Activated CD8-positive, alpha-beta T cell treated with anti-CD3 and anti-CD28 coated beads for 36 hours (primary cell): ENCODE data around the gene SLC35B2. TPM values are rescaled to one million over a fixed set of nuclear protein-coding genes. Genes with fewer than 3 reads are reported as not detected.
A peak's percentile ranks its signal among the peaks of the same experiment; 100 is the strongest.

Source experiments
- ATAC-seq: fragments of 200-7000 bp; cut with Tn5 transposase; one replicate; pipeline ENCODE4 v1.10.0; 2021; ENCODE audit warnings: mild to moderate bottlenecking, moderate library complexity
- CTCF ChIA-PET: fragments of 350-600 bp; sonication (Branson Sonifier 250); formaldehyde crosslinking; loops from one replicate; lab custom pipeline; 2021; ENCODE audit warnings: antibody characterized with exemption; lab: Charles Lee
- POLR2A ChIA-PET: fragments of 350-600 bp; sonication (Branson Sonifier 250); formaldehyde crosslinking; loops from one replicate; lab custom pipeline; 2021; ENCODE audit warnings: antibody characterized with exemption; lab: Charles Lee
- DNase-seq: peaks from one replicate; pipeline ENCODE4 v3.0.0-alpha.2; 2020
- H3K27ac Mint-ChIP-seq: one replicate; pipeline ENCODE4 v1.8.0; 2021; ENCODE audit warnings: mild to moderate bottlenecking, mixed read lengths
- H3K27me3 Mint-ChIP-seq: one replicate; pipeline ENCODE4 v1.8.0; 2021; ENCODE audit warnings: mixed read lengths
- H3K36me3 Mint-ChIP-seq: one replicate; pipeline ENCODE4 v1.8.0; 2021; ENCODE audit warnings: low read depth, mixed read lengths
- H3K4me1 Mint-ChIP-seq: one replicate; pipeline ENCODE4 v1.8.0; 2021; ENCODE audit warnings: low read depth, mixed read lengths
- H3K4me3 Mint-ChIP-seq: one replicate; pipeline ENCODE4 v1.8.0; 2021; ENCODE audit warnings: mild to moderate bottlenecking, moderate library complexity, mixed read lengths
- H3K9me3 Mint-ChIP-seq: one replicate; pipeline ENCODE4 v1.8.0; 2021; ENCODE audit warnings: mixed read lengths
- intact Hi-C: fragments of 100-400 bp; cut with micrococcal nuclease; formaldehyde crosslinking; loops from one replicate; pipeline ENCODE4 v1.10.0; 2022
- total RNA-seq, 2 experiments: library from RNA; stranded (reverse); gene quantifications; one replicate each; pipeline ENCODE4 v1.2.3, GENCODE V29; 2021
- TF ChIP-seq, protein P1 (sequence below): fragments of 200-600 bp; IDR thresholded peaks from one replicate; pipeline ENCODE4 v1.8.0; 2022; ENCODE audit warnings: antibody characterized with exemption, mild to moderate bottlenecking

SLC35B2 gene
- total RNA-seq, 2 experiments from 2014 or later, result 15.4 to 16.7 TPM

- H3K36me3 Mint-ChIP-seq, result peaks cover 25% of the 10 kb centered on the region
- H3K4me1 Mint-ChIP-seq, result peaks cover 41% of the 10 kb centered on the region
- intact Hi-C loops, result no loop called here
- peak overlapping the region; percentile 85 for H3K27ac Mint-ChIP-seq
- POLR2A ChIA-PET, result interaction anchor here (1.0 to 7.7 kb wide), 7 partner anchors 12 to 106 kb away, joined by 3 to 131 read pairs (median 7); partner anchors contain the start of genes HSP90AB1 and SLC35B2
- TF ChIP-seq, protein P1, sequence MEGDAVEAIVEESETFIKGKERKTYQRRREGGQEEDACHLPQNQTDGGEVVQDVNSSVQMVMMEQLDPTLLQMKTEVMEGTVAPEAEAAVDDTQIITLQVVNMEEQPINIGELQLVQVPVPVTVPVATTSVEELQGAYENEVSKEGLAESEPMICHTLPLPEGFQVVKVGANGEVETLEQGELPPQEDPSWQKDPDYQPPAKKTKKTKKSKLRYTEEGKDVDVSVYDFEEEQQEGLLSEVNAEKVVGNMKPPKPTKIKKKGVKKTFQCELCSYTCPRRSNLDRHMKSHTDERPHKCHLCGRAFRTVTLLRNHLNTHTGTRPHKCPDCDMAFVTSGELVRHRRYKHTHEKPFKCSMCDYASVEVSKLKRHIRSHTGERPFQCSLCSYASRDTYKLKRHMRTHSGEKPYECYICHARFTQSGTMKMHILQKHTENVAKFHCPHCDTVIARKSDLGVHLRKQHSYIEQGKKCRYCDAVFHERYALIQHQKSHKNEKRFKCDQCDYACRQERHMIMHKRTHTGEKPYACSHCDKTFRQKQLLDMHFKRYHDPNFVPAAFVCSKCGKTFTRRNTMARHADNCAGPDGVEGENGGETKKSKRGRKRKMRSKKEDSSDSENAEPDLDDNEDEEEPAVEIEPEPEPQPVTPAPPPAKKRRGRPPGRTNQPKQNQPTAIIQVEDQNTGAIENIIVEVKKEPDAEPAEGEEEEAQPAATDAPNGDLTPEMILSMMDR, result no peak
- ATAC-seq, result peak; percentile 18
- CTCF ChIA-PET, result interaction anchor here (0.7 to 7.1 kb wide), 23 partner anchors 10 to 451 kb away, joined by 3 to 52 read pairs (median 3); partner anchors contain the start of genes AARS2 and HSP90AB1
- peak; percentile 53 for DNase-seq
- H3K9me3 Mint-ChIP-seq, result no peaks in the 10 kb centered on the region
- H3K27me3 Mint-ChIP-seq, result no peaks in the 10 kb centered on the region
- H3K4me3 Mint-ChIP-seq, result peak overlapping the region; percentile 89
These were observed 33.0 kb downstream of the SLC35B2 start for GRCh38 chr6:44224029-44224964.

DNA sequence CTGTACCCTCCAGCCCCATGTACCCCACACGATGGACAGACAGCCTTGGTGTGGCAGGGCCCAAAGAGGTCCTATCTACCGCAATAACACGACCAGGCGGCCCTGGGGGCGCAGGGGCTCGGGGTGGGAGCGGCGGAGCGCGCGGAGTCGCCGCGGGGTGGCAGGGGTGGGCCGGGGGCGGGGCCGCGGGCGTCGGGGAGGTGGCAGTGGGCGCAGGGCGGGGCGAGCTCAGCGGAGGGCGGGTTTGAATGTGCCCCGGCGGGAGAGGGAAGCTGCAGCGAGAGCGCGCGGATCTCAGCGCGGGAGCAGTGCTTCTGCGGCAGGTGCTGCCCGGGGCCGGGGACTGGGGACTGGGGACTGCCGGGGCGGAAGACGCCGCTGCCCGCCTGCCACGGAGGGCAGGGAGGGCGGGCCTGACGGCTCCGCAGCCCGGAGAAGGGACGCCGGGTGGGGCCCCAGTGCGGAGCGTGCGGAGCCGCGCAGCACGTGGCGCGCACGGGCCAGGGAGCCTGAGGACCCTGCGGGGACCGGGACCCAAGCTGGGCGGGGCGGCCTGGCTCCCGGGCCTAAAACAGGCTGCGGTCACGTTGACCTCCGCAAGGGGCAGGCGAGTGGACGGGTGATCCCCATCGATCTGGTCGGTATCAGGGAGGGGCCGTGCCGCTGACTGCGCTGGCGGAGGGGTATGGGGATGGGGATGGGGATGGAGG, 33.9 kb downstream of the SLC35B2 start, which contains the start of gene SLC29A1:
SLC29A1 (plus strand) TSS at position 277 of the 710 bp plus-strand sequence. CDS start 3,719 bp downstream, outside the sequence.
- intact Hi-C loops, result no loop called here
- CTCF ChIA-PET, result interaction anchor here (0.6 to 7.1 kb wide), 18 partner anchors 10 to 450 kb away, joined by 3 to 52 read pairs (median 4); partner anchors contain the start of genes AARS2 and HSP90AB1
- Mint-ChIP-seq H3K27ac (peak within 1 kb of the TSS; percentile 85), H3K27me3 (peaks cover 1% of the 10 kb centered on the region), H3K36me3 (peaks cover 21% of the 10 kb centered on the region), H3K9me3 (no peaks in the 10 kb centered on the region), H3K4me1 (peaks cover 47% of the 10 kb centered on the region), H3K4me3 (peak within 1 kb of the TSS; percentile 89)
- TF ChIP-seq, protein P1, result no peak
- POLR2A ChIA-PET, result interaction anchor here (0.6 to 7.7 kb wide), 6 partner anchors 12 to 1580 kb away, joined by 4 to 131 read pairs (median 16); partner anchors contain the start of genes HSP90AB1 and SLC35B2
- ATAC-seq (peak; percentile 71), DNase-seq (peak; percentile 88)

GRCh38 chr6:44222486-44223318, 34.6 kb downstream of the SLC35B2 start:
- CTCF ChIA-PET, result interaction anchor here (0.6 to 7.1 kb wide), 9 partner anchors 11 to 50 kb away, joined by 3 to 52 read pairs (median 10); partner anchors contain the start of gene HSP90AB1
- intact Hi-C loops, result no loop called here
- Mint-ChIP-seq H3K36me3 (peaks cover 21% of the 10 kb centered on the region), H3K9me3 (no peaks in the 10 kb centered on the region), H3K4me3 (peak overlapping the region; percentile 89), H3K27me3 (peaks cover 6% of the 10 kb centered on the region), H3K4me1 (peaks cover 52% of the 10 kb centered on the region), H3K27ac (peak overlapping the region; percentile 48)
- POLR2A ChIA-PET, result interaction anchor here (0.6 to 7.7 kb wide), 4 partner anchors 13 to 1579 kb away, joined by 4 to 131 read pairs (median 39); partner anchors contain the start of genes HSP90AB1 and SLC35B2
- TF ChIP-seq, protein P1, result no peak
- peak; percentile 2 for ATAC-seq
- DNase-seq, result peak; percentile 27

- peaks cover 6% of the 10 kb centered on the region for H3K27me3 Mint-ChIP-seq
- intact Hi-C loops, result no loop called here
- DNase-seq, result peak; percentile 20
These were observed 35.4 kb downstream of the SLC35B2 start for GRCh38 chr6:44221961-44222335.

More at GRCh38 chr6:44221961-44222335, 35.4 kb downstream of the SLC35B2 start:
- Mint-ChIP-seq H3K36me3 (peaks cover 16% of the 10 kb centered on the region), H3K4me3 (no peak overlapping the region), H3K9me3 (no peaks in the 10 kb centered on the region), H3K4me1 (peaks cover 52% of the 10 kb centered on the region), H3K27ac (no peak overlapping the region)
- no peak for ATAC-seq
- TF ChIP-seq, protein P1, result no peak
- ChIA-PET CTCF (interaction anchor here (0.6 to 7.1 kb wide), 13 partner anchors 9 to 50 kb away, joined by 3 to 52 read pairs (median 6); partner anchors contain the start of gene SLC35B2), POLR2A (interaction anchor here (0.9 to 7.7 kb wide), 3 partner anchors 14 to 452 kb away, joined by 3 to 131 read pairs (median 54); partner anchors contain the start of genes HSP90AB1 and VEGFA)
